ENCODE data around the gene CPT1A. TPM values are rescaled to one million over a fixed set of nuclear protein-coding genes. Genes with fewer than 3 reads are reported as not detected.

CPT1A gene
- total RNA-seq, 4 donors from 2014 or later = 32.9 to 84.9 (median 49.2) TPM

- Histone ChIP-seq H3K36me3 (peaks cover 0 to 47% (median 8%) of the 10 kb centered on the region in 3 donors), H3K27ac (no peak overlapping the region), H3K4me1 (peaks cover 0 to 23% (median 0%) of the 10 kb centered on the region in 4 donors), H3K4me3 (no peak overlapping the region), H3K9me3 (no peaks in the 10 kb centered on the region), H3K27me3 (no peaks in the 10 kb centered on the region)
- TF ChIP-seq CTCF (IDR thresholded peaks at IDR 0.05) (no peak), POLR2A (IDR thresholded peaks at IDR 0.05) (no peak), EP300 (IDR thresholded peaks at IDR 0.05) (no peak)
- no peak for DNase-seq (ENCODE audit: low spot score in 2 of 2)
- WGBS, 2 donors = 91 to 92% methylated on average over 4 of the region's 4 CpGs
Measured at GRCh38 chr11:68817554-68817953, 24.2 kb downstream of the CPT1A start.

GRCh38 chr11:68816917-68817419 is 24.7 kb downstream of the CPT1A start:
- Histone ChIP-seq H3K27ac (no peak overlapping the region), H3K9me3 (no peaks in the 10 kb centered on the region), H3K36me3 (peaks cover 0 to 47% (median 12%) of the 10 kb centered on the region in 3 donors), H3K4me1 (peaks cover 0 to 25% (median 0%) of the 10 kb centered on the region in 4 donors), H3K4me3 (no peak overlapping the region), H3K27me3 (no peaks in the 10 kb centered on the region)
- no peak for TF ChIP-seq CTCF (IDR thresholded peaks at IDR 0.05)
- TF ChIP-seq POLR2A (IDR thresholded peaks at IDR 0.05) = no peak
- no peak for TF ChIP-seq EP300 (IDR thresholded peaks at IDR 0.05)
- 54 to 70% methylated on average over 6 to 7 of the region's 7 CpGs for WGBS, 2 donors
- no peak for DNase-seq (ENCODE audit: low spot score in 2 of 2)

- no peaks in the 10 kb centered on the region for H3K9me3 ChIP-seq
- H3K27ac ChIP-seq = no peak overlapping the region
- H3K4me1 ChIP-seq = peaks cover 0 to 25% (median 0%) of the 10 kb centered on the region in 4 donors
- TF ChIP-seq POLR2A (IDR thresholded peaks at IDR 0.05) (no peak), EP300 (IDR thresholded peaks at IDR 0.05) (no peak), CTCF (IDR thresholded peaks at IDR 0.05) (no peak)
- no peak for DNase-seq (ENCODE audit: low spot score in 2 of 2)
- H3K4me3 ChIP-seq = no peak overlapping the region
- H3K27me3 ChIP-seq = no peaks in the 10 kb centered on the region
- H3K36me3 ChIP-seq = peaks cover 0 to 49% (median 13%) of the 10 kb centered on the region in 3 donors
- 73 to 76% methylated on average over 22 of the region's 22 CpGs for WGBS, 2 donors
Measured at GRCh38 chr11:68816251-68816776, 25.4 kb downstream of the CPT1A start.

GRCh38 chr11:68813773-68814172 is 27.9 kb downstream of the CPT1A start:
- TF ChIP-seq EP300 (IDR thresholded peaks at IDR 0.05) (no peak), POLR2A (IDR thresholded peaks at IDR 0.05) (no peak), CTCF (IDR thresholded peaks at IDR 0.05) (no peak)
- Histone ChIP-seq H3K36me3 (peaks cover 0 to 71% (median 13%) of the 10 kb centered on the region in 3 donors), H3K9me3 (no peaks in the 10 kb centered on the region), H3K27me3 (no peaks in the 10 kb centered on the region), H3K4me1 (peaks cover 0 to 25% (median 0%) of the 10 kb centered on the region in 4 donors), H3K4me3 (no peak overlapping the region), H3K27ac (no peak overlapping the region)
- no peak for DNase-seq (ENCODE audit: low spot score in 2 of 2)
- 88 to 91% methylated on average over 7 to 11 of the region's 11 CpGs for WGBS, 2 donors

- DNase-seq (ENCODE audit: low spot score in 2 of 2) = no peak
- Histone ChIP-seq H3K4me3 (no peak overlapping the region), H3K27ac (peak overlapping the region in 1 of 4 donors; percentile 33), H3K27me3 (no peaks in the 10 kb centered on the region), H3K9me3 (no peaks in the 10 kb centered on the region), H3K4me1 (peaks cover 0 to 20% (median 0%) of the 10 kb centered on the region in 4 donors), H3K36me3 (peaks cover 0 to 82% (median 13%) of the 10 kb centered on the region in 3 donors)
- TF ChIP-seq POLR2A (IDR thresholded peaks at IDR 0.05) (no peak), EP300 (IDR thresholded peaks at IDR 0.05) (no peak), CTCF (IDR thresholded peaks at IDR 0.05) (no peak)
- WGBS, 2 donors = 58 to 67% methylated on average over 15 of the region's 15 CpGs
Measured at GRCh38 chr11:68812526-68812925, 29.2 kb downstream of the CPT1A start.
